Ectodermal cell (in vitro differentiated cells): Measurements from ENCODE around the gene POLK.

Source experiments
- H3K27ac ChIP-seq: 2 replicates; pipeline ENCODE4 v1.7.0; 2013; ENCODE audit warnings: mild to moderate bottlenecking, low read depth, low read length; ENCODE audit not compliant: insufficient read depth, poor library complexity, severe bottlenecking
- H3K27me3 ChIP-seq: 2 replicates; pipeline ENCODE4 v1.7.0; 2013; ENCODE audit warnings: mild to moderate bottlenecking, low read length; ENCODE audit not compliant: insufficient read depth, control insufficient read depth, poor library complexity, severe bottlenecking
- H3K36me3 ChIP-seq: one replicate; pipeline ENCODE4 v1.7.0; 2013; ENCODE audit warnings: low read length; ENCODE audit not compliant: control insufficient read depth, insufficient read depth
- H3K4me1 ChIP-seq: one replicate; pipeline ENCODE4 v1.7.0; 2013; ENCODE audit warnings: low read length; ENCODE audit not compliant: control insufficient read depth, insufficient read depth
- H3K4me3 ChIP-seq: 2 replicates; pipeline ENCODE4 v1.7.0; 2013; ENCODE audit warnings: low read depth, low read length, control low read depth; ENCODE audit not compliant: insufficient read depth
- H3K9me3 ChIP-seq: 2 replicates; pipeline ENCODE4 v1.7.0; 2013; ENCODE audit warnings: mild to moderate bottlenecking, low read length, moderate library complexity; ENCODE audit not compliant: control insufficient read depth
- WGBS, 2 experiments: methylation state at CpG; one replicate each; pipeline ENCODE4 v1.1.7; 2013; ENCODE audit warnings: missing lambda C conversion rate in 2 of 2; 5-methylcytosine and 5-hydroxymethylcytosine counted together

The POLK gene

GRCh38 chr5:75612901-75613300 lies 101.2 kb downstream of the POLK start:
- Histone ChIP-seq H3K9me3 (no peaks in the 10 kb centered on the region), H3K27me3 (peaks cover 15% of the 10 kb centered on the region), H3K27ac (no peak overlapping the region), H3K36me3 (no peaks in the 10 kb centered on the region), H3K4me1 (peaks cover 12% of the 10 kb centered on the region), H3K4me3 (no peak overlapping the region)
- WGBS, 2 experiments, result 96% methylated on average over 3 of the region's 3 CpGs

- peaks cover 15% of the 10 kb centered on the region for H3K27me3 ChIP-seq
- 96 to 100% methylated on average over 1 of the region's 1 CpG for WGBS, 2 experiments
- H3K36me3 ChIP-seq, result no peaks in the 10 kb centered on the region
- no peak overlapping the region for H3K4me3 ChIP-seq
- H3K4me1 ChIP-seq, result peaks cover 12% of the 10 kb centered on the region
- H3K9me3 ChIP-seq, result no peaks in the 10 kb centered on the region
- no peak overlapping the region for H3K27ac ChIP-seq
Observed at GRCh38 chr5:75614176-75614575, 102.5 kb downstream of the POLK start.

GRCh38 chr5:75616371-75616881 lies 104.7 kb downstream of the POLK start:
- Histone ChIP-seq H3K4me3 (no peak overlapping the region), H3K4me1 (peaks cover 12% of the 10 kb centered on the region), H3K27me3 (peaks cover 15% of the 10 kb centered on the region), H3K27ac (no peak overlapping the region), H3K9me3 (no peaks in the 10 kb centered on the region), H3K36me3 (no peaks in the 10 kb centered on the region)
- 57% methylated on average over 4 of the region's 4 CpGs for WGBS, 2 experiments

GRCh38 chr5:75616971-75617621 lies 105.4 kb downstream of the POLK start:
- Histone ChIP-seq H3K4me3 (no peak overlapping the region), H3K9me3 (no peaks in the 10 kb centered on the region), H3K36me3 (no peaks in the 10 kb centered on the region), H3K27ac (no peak overlapping the region), H3K27me3 (peaks cover 15% of the 10 kb centered on the region), H3K4me1 (peaks cover 12% of the 10 kb centered on the region)
- 85 to 88% methylated on average over 7 of the region's 7 CpGs for WGBS, 2 experiments

- no peak overlapping the region for H3K27ac ChIP-seq
- H3K27me3 ChIP-seq, result peaks cover 15% of the 10 kb centered on the region
- H3K9me3 ChIP-seq, result no peaks in the 10 kb centered on the region
- WGBS, 2 experiments, result 76 to 77% methylated on average over 5 of the region's 5 CpGs
- peaks cover 12% of the 10 kb centered on the region for H3K4me1 ChIP-seq
- no peak overlapping the region for H3K4me3 ChIP-seq
- H3K36me3 ChIP-seq, result no peaks in the 10 kb centered on the region
Observed at GRCh38 chr5:75617736-75618352, 106.2 kb downstream of the POLK start.

GRCh38 chr5:75620184-75620959 lies 108.7 kb downstream of the POLK start:
- no peaks in the 10 kb centered on the region for H3K36me3 ChIP-seq
- no peak overlapping the region for H3K4me3 ChIP-seq
- H3K27ac ChIP-seq, result no peak overlapping the region
- 77% methylated on average over 3 of the region's 4 CpGs for WGBS, 2 experiments
- no peaks in the 10 kb centered on the region for H3K9me3 ChIP-seq
- H3K27me3 ChIP-seq, result peaks cover 2% of the 10 kb centered on the region
- peaks cover 12% of the 10 kb centered on the region for H3K4me1 ChIP-seq

- H3K36me3 ChIP-seq, result no peaks in the 10 kb centered on the region
- H3K4me3 ChIP-seq, result no peak overlapping the region
- H3K9me3 ChIP-seq, result no peaks in the 10 kb centered on the region
- H3K27ac ChIP-seq, result no peak overlapping the region
- no peaks in the 10 kb centered on the region for H3K27me3 ChIP-seq
- WGBS, 2 experiments, result 92 to 95% methylated on average over 4 of the region's 4 CpGs
- H3K4me1 ChIP-seq, result no peaks in the 10 kb centered on the region
Observed at GRCh38 chr5:75622564-75622963, 110.9 kb downstream of the POLK start.

GRCh38 chr5:75623846-75624245 lies 112.2 kb downstream of the POLK start:
- H3K4me3 ChIP-seq, result no peak overlapping the region
- no peaks in the 10 kb centered on the region for H3K36me3 ChIP-seq

GRCh38 chr5:75626959-75627358 lies 115.3 kb downstream of the POLK start:
- H3K27me3 ChIP-seq, result no peaks in the 10 kb centered on the region
- no peaks in the 10 kb centered on the region for H3K4me1 ChIP-seq
- H3K27ac ChIP-seq, result no peak overlapping the region
- H3K4me3 ChIP-seq, result no peak overlapping the region
- H3K36me3 ChIP-seq, result no peaks in the 10 kb centered on the region
- H3K9me3 ChIP-seq, result no peaks in the 10 kb centered on the region

More at GRCh38 chr5:75623846-75624245, 112.2 kb downstream of the POLK start:
- no peaks in the 10 kb centered on the region for H3K4me1 ChIP-seq
- no peaks in the 10 kb centered on the region for H3K27me3 ChIP-seq
- H3K27ac ChIP-seq, result no peak overlapping the region
- H3K9me3 ChIP-seq, result no peaks in the 10 kb centered on the region

GRCh38 chr5:75627801-75628200 lies 116.1 kb downstream of the POLK start:
- no peak overlapping the region for H3K27ac ChIP-seq
- H3K27me3 ChIP-seq, result no peaks in the 10 kb centered on the region
- H3K9me3 ChIP-seq, result no peaks in the 10 kb centered on the region
- H3K4me3 ChIP-seq, result no peak overlapping the region
- WGBS, 2 experiments, result 100% methylated on average over 1 of the region's 1 CpG
- no peaks in the 10 kb centered on the region for H3K36me3 ChIP-seq
- H3K4me1 ChIP-seq, result no peaks in the 10 kb centered on the region
